ENCODE data around the gene STRA8.

The STRA8 gene

GRCh38 chr7:135274495-135275268 lies 41.0 kb downstream of the STRA8 start:
- H3K36me3 ChIP-seq (ENCODE audit: control insufficient read depth in 1 of 2, insufficient read depth in 2 of 2, low read length in 2 of 2): no peaks in the 10 kb centered on the region
- no peaks in the 10 kb centered on the region for H3K27me3 ChIP-seq (ENCODE audit: low read depth, low read length)
- H3K27ac ChIP-seq (ENCODE audit: low read length): no peak overlapping the region
- no peaks in the 10 kb centered on the region for H3K9me3 ChIP-seq (ENCODE audit: control insufficient read depth in 1 of 2, low read length in 2 of 2)
- H3K4me3 ChIP-seq (ENCODE audit: low read depth in 1 of 2, low read length in 2 of 2): no peak overlapping the region
- H3K4me1 ChIP-seq (ENCODE audit: control insufficient read depth in 1 of 2, insufficient read depth in 2 of 2, low read length in 2 of 2): no peaks in the 10 kb centered on the region

GRCh38 chr7:135275971-135276580 lies 42.4 kb downstream of the STRA8 start:
- Histone ChIP-seq H3K9me3 (ENCODE audit: control insufficient read depth in 1 of 2, low read length in 2 of 2) (no peaks in the 10 kb centered on the region), H3K4me1 (ENCODE audit: control insufficient read depth in 1 of 2, insufficient read depth in 2 of 2, low read length in 2 of 2) (no peaks in the 10 kb centered on the region), H3K27ac (ENCODE audit: low read length) (no peak overlapping the region), H3K4me3 (ENCODE audit: low read depth in 1 of 2, low read length in 2 of 2) (no peak overlapping the region), H3K27me3 (ENCODE audit: low read depth, low read length) (no peaks in the 10 kb centered on the region), H3K36me3 (ENCODE audit: control insufficient read depth in 1 of 2, insufficient read depth in 2 of 2, low read length in 2 of 2) (no peaks in the 10 kb centered on the region)

- Histone ChIP-seq H3K27me3 (ENCODE audit: low read depth, low read length) (no peaks in the 10 kb centered on the region), H3K9me3 (ENCODE audit: control insufficient read depth in 1 of 2, low read length in 2 of 2) (no peaks in the 10 kb centered on the region), H3K4me1 (ENCODE audit: control insufficient read depth in 1 of 2, insufficient read depth in 2 of 2, low read length in 2 of 2) (peaks cover 0 to 5% of the 10 kb centered on the region in 2 donors), H3K36me3 (ENCODE audit: control insufficient read depth in 1 of 2, insufficient read depth in 2 of 2, low read length in 2 of 2) (no peaks in the 10 kb centered on the region), H3K4me3 (ENCODE audit: low read depth in 1 of 2, low read length in 2 of 2) (no peak overlapping the region), H3K27ac (ENCODE audit: low read length) (no peak overlapping the region)
Measured at GRCh38 chr7:135277161-135277560, 43.5 kb downstream of the STRA8 start.

GRCh38 chr7:135281363-135281949 lies 47.8 kb downstream of the STRA8 start:
- Histone ChIP-seq H3K9me3 (ENCODE audit: control insufficient read depth in 1 of 2, low read length in 2 of 2) (no peaks in the 10 kb centered on the region), H3K4me3 (ENCODE audit: low read depth in 1 of 2, low read length in 2 of 2) (peak overlapping the region in 1 of 2 donors; percentile 6)

GRCh38 chr7:135282561-135283254 lies 49.1 kb downstream of the STRA8 start:
- Histone ChIP-seq H3K9me3 (ENCODE audit: control insufficient read depth in 1 of 2, low read length in 2 of 2) (no peaks in the 10 kb centered on the region), H3K4me3 (ENCODE audit: low read depth in 1 of 2, low read length in 2 of 2) (no peak overlapping the region), H3K27ac (ENCODE audit: low read length) (no peak overlapping the region), H3K27me3 (ENCODE audit: low read depth, low read length) (no peaks in the 10 kb centered on the region), H3K36me3 (ENCODE audit: control insufficient read depth in 1 of 2, insufficient read depth in 2 of 2, low read length in 2 of 2) (no peaks in the 10 kb centered on the region), H3K4me1 (ENCODE audit: control insufficient read depth in 1 of 2, insufficient read depth in 2 of 2, low read length in 2 of 2) (peaks cover 0 to 5% of the 10 kb centered on the region in 2 donors)

More at GRCh38 chr7:135281363-135281949, 47.8 kb downstream of the STRA8 start:
- Histone ChIP-seq H3K36me3 (ENCODE audit: control insufficient read depth in 1 of 2, insufficient read depth in 2 of 2, low read length in 2 of 2) (no peaks in the 10 kb centered on the region), H3K27ac (ENCODE audit: low read length) (no peak overlapping the region), H3K27me3 (ENCODE audit: low read depth, low read length) (no peaks in the 10 kb centered on the region), H3K4me1 (ENCODE audit: control insufficient read depth in 1 of 2, insufficient read depth in 2 of 2, low read length in 2 of 2) (peaks cover 0 to 5% of the 10 kb centered on the region in 2 donors)

GRCh38 chr7:135283959-135284638 lies 50.5 kb downstream of the STRA8 start:
- Histone ChIP-seq H3K9me3 (ENCODE audit: control insufficient read depth in 1 of 2, low read length in 2 of 2) (no peaks in the 10 kb centered on the region), H3K27me3 (ENCODE audit: low read depth, low read length) (no peaks in the 10 kb centered on the region), H3K4me3 (ENCODE audit: low read depth in 1 of 2, low read length in 2 of 2) (no peak overlapping the region), H3K36me3 (ENCODE audit: control insufficient read depth in 1 of 2, insufficient read depth in 2 of 2, low read length in 2 of 2) (no peaks in the 10 kb centered on the region), H3K27ac (ENCODE audit: low read length) (no peak overlapping the region), H3K4me1 (ENCODE audit: control insufficient read depth in 1 of 2, insufficient read depth in 2 of 2, low read length in 2 of 2) (peaks cover 0 to 5% of the 10 kb centered on the region in 2 donors)

- Histone ChIP-seq H3K4me3 (ENCODE audit: low read depth in 1 of 2, low read length in 2 of 2) (no peak overlapping the region), H3K36me3 (ENCODE audit: control insufficient read depth in 1 of 2, insufficient read depth in 2 of 2, low read length in 2 of 2) (no peaks in the 10 kb centered on the region), H3K4me1 (ENCODE audit: control insufficient read depth in 1 of 2, insufficient read depth in 2 of 2, low read length in 2 of 2) (peaks cover 0 to 5% of the 10 kb centered on the region in 2 donors), H3K27ac (ENCODE audit: low read length) (no peak overlapping the region), H3K9me3 (ENCODE audit: control insufficient read depth in 1 of 2, low read length in 2 of 2) (no peaks in the 10 kb centered on the region), H3K27me3 (ENCODE audit: low read depth, low read length) (no peaks in the 10 kb centered on the region)
Measured at GRCh38 chr7:135285547-135286233, 52.1 kb downstream of the STRA8 start.

GRCh38 chr7:135286876-135287275 lies 53.2 kb downstream of the STRA8 start:
- H3K27me3 ChIP-seq (ENCODE audit: low read depth, low read length): no peaks in the 10 kb centered on the region
- H3K9me3 ChIP-seq (ENCODE audit: control insufficient read depth in 1 of 2, low read length in 2 of 2): no peaks in the 10 kb centered on the region
- peaks cover 0 to 2% of the 10 kb centered on the region in 2 donors for H3K4me1 ChIP-seq (ENCODE audit: control insufficient read depth in 1 of 2, insufficient read depth in 2 of 2, low read length in 2 of 2)
- H3K36me3 ChIP-seq (ENCODE audit: control insufficient read depth in 1 of 2, insufficient read depth in 2 of 2, low read length in 2 of 2): no peaks in the 10 kb centered on the region
- no peak overlapping the region for H3K27ac ChIP-seq (ENCODE audit: low read length)
- H3K4me3 ChIP-seq (ENCODE audit: low read depth in 1 of 2, low read length in 2 of 2): no peak overlapping the region

- Histone ChIP-seq H3K36me3 (ENCODE audit: control insufficient read depth in 1 of 2, insufficient read depth in 2 of 2, low read length in 2 of 2) (no peaks in the 10 kb centered on the region), H3K4me3 (ENCODE audit: low read depth in 1 of 2, low read length in 2 of 2) (no peak overlapping the region), H3K4me1 (ENCODE audit: control insufficient read depth in 1 of 2, insufficient read depth in 2 of 2, low read length in 2 of 2) (no peaks in the 10 kb centered on the region), H3K9me3 (ENCODE audit: control insufficient read depth in 1 of 2, low read length in 2 of 2) (no peaks in the 10 kb centered on the region), H3K27ac (ENCODE audit: low read length) (no peak overlapping the region), H3K27me3 (ENCODE audit: low read depth, low read length) (no peaks in the 10 kb centered on the region)
Measured at GRCh38 chr7:135290594-135290993, 57.0 kb downstream of the STRA8 start.

GRCh38 chr7:135291809-135292253 lies 58.2 kb downstream of the STRA8 start:
- H3K4me1 ChIP-seq (ENCODE audit: control insufficient read depth in 1 of 2, insufficient read depth in 2 of 2, low read length in 2 of 2): no peaks in the 10 kb centered on the region
- H3K4me3 ChIP-seq (ENCODE audit: low read depth in 1 of 2, low read length in 2 of 2): no peak overlapping the region
- H3K27me3 ChIP-seq (ENCODE audit: low read depth, low read length): no peaks in the 10 kb centered on the region
- H3K36me3 ChIP-seq (ENCODE audit: control insufficient read depth in 1 of 2, insufficient read depth in 2 of 2, low read length in 2 of 2): no peaks in the 10 kb centered on the region
- H3K9me3 ChIP-seq (ENCODE audit: control insufficient read depth in 1 of 2, low read length in 2 of 2): no peaks in the 10 kb centered on the region
- H3K27ac ChIP-seq (ENCODE audit: low read length): no peak overlapping the region
